Calu3 (cell line): ENCODE results near the gene C5orf15. TPM values are rescaled to one million over a fixed set of nuclear protein-coding genes. Genes with fewer than 3 reads are reported as not detected.

Experiments
- BruUV-seq: library from RNA; stranded (reverse); fragments of 400-500 nt; replicated peaks from 2 replicates; lab custom pipeline; 2021; lab: Mats Ljungman, UMichigan
- CTCF ChIA-PET: fragments of 300-600 bp; sonication (Branson Sonifier 250); formaldehyde crosslinking; loops from one replicate; lab custom pipeline; 2022; ENCODE audit warnings: antibody characterized with exemption; lab: Charles Lee
- DNase-seq: peaks from one replicate; pipeline ENCODE4 v3.0.0; 2022
- H3K27ac Mint-ChIP-seq: one replicate; pipeline ENCODE4 v1.8.0; 2022; ENCODE audit warnings: mixed read lengths; ENCODE audit not compliant: unreplicated experiment
- H3K27me3 Mint-ChIP-seq: one replicate; pipeline ENCODE4 v1.8.0; 2022; ENCODE audit warnings: mixed read lengths; ENCODE audit not compliant: unreplicated experiment
- H3K36me3 Mint-ChIP-seq: one replicate; pipeline ENCODE4 v1.8.0; 2022; ENCODE audit warnings: mild to moderate bottlenecking, moderate library complexity, mixed read lengths; ENCODE audit not compliant: insufficient read depth, unreplicated experiment
- H3K4me1 Mint-ChIP-seq: one replicate; pipeline ENCODE4 v1.8.0; 2022; ENCODE audit warnings: mild to moderate bottlenecking, low read depth, mixed read lengths; ENCODE audit not compliant: unreplicated experiment
- H3K4me3 Mint-ChIP-seq: one replicate; pipeline ENCODE4 v1.8.0; 2022; ENCODE audit warnings: mild to moderate bottlenecking, low read depth, moderate library complexity, mixed read lengths; ENCODE audit not compliant: unreplicated experiment
- H3K9me3 Mint-ChIP-seq: one replicate; pipeline ENCODE4 v1.8.0; 2022; ENCODE audit warnings: low read depth, mixed read lengths; ENCODE audit not compliant: unreplicated experiment
- intact Hi-C: fragments of 100-400 bp; cut with micrococcal nuclease; formaldehyde crosslinking; loops from one replicate; pipeline ENCODE4 v1.10.0; 2022; ENCODE audit not compliant: unreplicated experiment
- total RNA-seq: library from RNA; stranded (reverse); gene quantifications from 2 replicates; pipeline ENCODE4 v1.2.3, GENCODE V29; 2022
- TF ChIP-seq, protein P1 (sequence below): fragments of 200-600 bp; IDR thresholded peaks from one replicate; pipeline ENCODE4 v1.8.0; 2022; ENCODE audit warnings: antibody characterized with exemption; ENCODE audit not compliant: unreplicated experiment

C5orf15 gene
- total RNA-seq, 1 experiment from 2014 or later, result 104 TPM

DNA sequence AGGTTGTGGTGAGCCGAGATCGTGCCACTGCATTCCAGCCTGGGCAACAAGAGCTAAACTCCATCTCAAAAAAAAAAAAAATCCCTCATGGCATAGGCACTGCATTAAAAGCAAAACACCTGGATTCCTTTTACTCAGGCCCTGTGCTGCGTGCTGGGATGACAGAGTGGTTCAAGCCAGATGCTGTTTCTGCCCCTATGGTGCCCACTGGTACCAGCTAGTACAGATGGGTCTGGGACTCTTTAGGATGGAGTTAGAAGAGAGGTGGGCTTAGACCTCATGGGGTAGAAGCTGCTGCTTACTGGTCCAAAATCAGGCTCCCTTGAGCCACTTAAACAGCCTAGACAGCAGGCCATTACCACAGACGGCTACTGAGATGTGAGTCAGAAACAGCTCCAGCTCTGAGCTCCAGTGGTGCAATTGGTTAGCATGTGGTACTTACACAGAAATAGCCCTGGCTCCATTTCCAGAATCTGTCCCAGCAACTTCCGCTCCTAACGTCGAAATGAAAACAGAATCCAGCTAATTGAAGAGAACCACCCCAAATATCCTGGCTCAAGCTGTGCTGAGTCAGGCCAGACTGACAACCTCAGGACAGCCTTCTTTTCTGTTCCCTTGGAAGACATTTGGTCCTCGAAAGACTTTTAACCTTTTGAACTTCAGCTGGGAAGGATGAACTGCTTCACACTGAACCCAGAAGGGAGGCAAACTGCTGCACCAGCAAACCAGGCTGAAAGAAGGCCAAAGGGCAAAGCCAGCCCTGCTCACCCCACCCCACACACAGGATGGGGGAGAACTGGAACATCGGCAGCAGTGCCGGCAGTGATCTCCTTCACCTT lies 15.5 kb downstream of the C5orf15 start:
- no peak for DNase-seq
- Mint-ChIP-seq H3K4me3 (no peak overlapping the region), H3K36me3 (peaks cover 8% of the 10 kb centered on the region), H3K9me3 (no peaks in the 10 kb centered on the region), H3K27ac (no peak overlapping the region), H3K27me3 (peaks cover 2% of the 10 kb centered on the region), H3K4me1 (no peaks in the 10 kb centered on the region)
- intact Hi-C loops, result no loop called here
- CTCF ChIA-PET, result no interaction called here
- TF ChIP-seq, protein P1, sequence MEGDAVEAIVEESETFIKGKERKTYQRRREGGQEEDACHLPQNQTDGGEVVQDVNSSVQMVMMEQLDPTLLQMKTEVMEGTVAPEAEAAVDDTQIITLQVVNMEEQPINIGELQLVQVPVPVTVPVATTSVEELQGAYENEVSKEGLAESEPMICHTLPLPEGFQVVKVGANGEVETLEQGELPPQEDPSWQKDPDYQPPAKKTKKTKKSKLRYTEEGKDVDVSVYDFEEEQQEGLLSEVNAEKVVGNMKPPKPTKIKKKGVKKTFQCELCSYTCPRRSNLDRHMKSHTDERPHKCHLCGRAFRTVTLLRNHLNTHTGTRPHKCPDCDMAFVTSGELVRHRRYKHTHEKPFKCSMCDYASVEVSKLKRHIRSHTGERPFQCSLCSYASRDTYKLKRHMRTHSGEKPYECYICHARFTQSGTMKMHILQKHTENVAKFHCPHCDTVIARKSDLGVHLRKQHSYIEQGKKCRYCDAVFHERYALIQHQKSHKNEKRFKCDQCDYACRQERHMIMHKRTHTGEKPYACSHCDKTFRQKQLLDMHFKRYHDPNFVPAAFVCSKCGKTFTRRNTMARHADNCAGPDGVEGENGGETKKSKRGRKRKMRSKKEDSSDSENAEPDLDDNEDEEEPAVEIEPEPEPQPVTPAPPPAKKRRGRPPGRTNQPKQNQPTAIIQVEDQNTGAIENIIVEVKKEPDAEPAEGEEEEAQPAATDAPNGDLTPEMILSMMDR, result no peak
- no TSS peak for BruUV-seq

- BruUV-seq, result no TSS peak
- no peaks in the 10 kb centered on the region for H3K9me3 Mint-ChIP-seq
- H3K4me1 Mint-ChIP-seq, result no peaks in the 10 kb centered on the region
- H3K27ac Mint-ChIP-seq, result no peak overlapping the region
- peaks cover 21% of the 10 kb centered on the region for H3K27me3 Mint-ChIP-seq
- no peak for DNase-seq
- no peak overlapping the region for H3K4me3 Mint-ChIP-seq
- H3K36me3 Mint-ChIP-seq, result peaks cover 8% of the 10 kb centered on the region
- CTCF ChIA-PET, result interaction anchor here (0.6 kb wide), 1 partner anchor 59 kb away, joined by 3 read pairs; no protein-coding TSS in a partner anchor
- intact Hi-C loops, result no loop called here
- TF ChIP-seq, protein P1, result no peak
Observed at GRCh38 chr5:133950821-133951612, 17.4 kb downstream of the C5orf15 start.

DNA sequence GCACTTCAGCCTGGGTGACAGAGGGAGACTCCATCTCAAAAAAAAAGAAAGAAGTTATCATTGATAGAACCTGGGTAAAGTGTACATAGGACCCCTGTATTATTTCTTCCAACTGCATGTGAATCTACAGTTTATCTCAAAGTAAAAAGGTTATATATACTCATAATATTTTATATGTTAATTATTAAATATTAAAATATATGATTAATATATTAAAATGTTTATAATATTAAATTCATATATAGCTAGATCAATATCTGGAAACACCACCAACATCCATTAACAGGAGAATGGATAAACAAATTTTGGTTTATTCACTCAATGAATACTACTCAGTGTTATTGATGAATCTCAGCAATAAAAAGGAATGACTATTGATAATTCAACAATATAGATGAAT lies 19.7 kb downstream of the C5orf15 start:
- no peak overlapping the region for H3K4me3 Mint-ChIP-seq
- CTCF ChIA-PET, result interaction anchor here (0.8 kb wide), 1 partner anchor 21 kb away, joined by 5 read pairs; no protein-coding TSS in a partner anchor
- intact Hi-C loops, result no loop called here
- no peaks in the 10 kb centered on the region for H3K9me3 Mint-ChIP-seq
- peaks cover 27% of the 10 kb centered on the region for H3K27me3 Mint-ChIP-seq
- no peak overlapping the region for H3K27ac Mint-ChIP-seq
- peaks cover 9% of the 10 kb centered on the region for H3K4me1 Mint-ChIP-seq
- DNase-seq, result no peak
- no TSS peak for BruUV-seq
- peaks cover 5% of the 10 kb centered on the region for H3K36me3 Mint-ChIP-seq
- TF ChIP-seq, protein P1, result no peak

- TF ChIP-seq, protein P1, result no peak
- BruUV-seq, result no TSS peak
- no peaks in the 10 kb centered on the region for H3K9me3 Mint-ChIP-seq
- peaks cover 9% of the 10 kb centered on the region for H3K4me1 Mint-ChIP-seq
- no peak for DNase-seq
- intact Hi-C loops, result no loop called here
- CTCF ChIA-PET, result no interaction called here
- H3K27me3 Mint-ChIP-seq, result peaks cover 27% of the 10 kb centered on the region
- no peak overlapping the region for H3K4me3 Mint-ChIP-seq
- H3K27ac Mint-ChIP-seq, result no peak overlapping the region
- H3K36me3 Mint-ChIP-seq, result peaks cover 5% of the 10 kb centered on the region
Observed at GRCh38 chr5:133947431-133947841, 21.0 kb downstream of the C5orf15 start.
